CD14-positive monocyte (primary cell): ENCODE data around the gene OSBPL9. TPM values are rescaled to one million over a fixed set of nuclear protein-coding genes. Genes with fewer than 3 reads are reported as not detected.

Experiments used
- DNase-seq, 3 donors: peaks; one replicate each; pipeline ENCODE4 v3.0.0-alpha.2; 2011 to 2022
- H2AFZ ChIP-seq: 2 replicates; pipeline ENCODE4 v1.6.0; 2012; ENCODE audit warnings: mild to moderate bottlenecking, low read depth, low read length, inconsistent platforms; ENCODE audit not compliant: insufficient read depth, poor library complexity, severe bottlenecking
- H3K27ac ChIP-seq, 2 donors: 1 replicate in 1 of 2; 2 replicates in 1 of 2; pipeline ENCODE4 v1.5.1; 2012 to 2013; ENCODE audit warnings: low read length in 2 of 2, control low read depth in 1 of 2, inconsistent platforms in 1 of 2, low read depth in 1 of 2, mild to moderate bottlenecking in 1 of 2
- H3K27me3 ChIP-seq, 2 donors: one replicate each; pipeline versions ENCODE4 v1.6.0 to v1.6.1; 2011 to 2013; ENCODE audit warnings: low read length in 2 of 2; ENCODE audit not compliant: control insufficient read depth in 2 of 2, insufficient read depth in 2 of 2
- H3K36me3 ChIP-seq, 2 donors: replicated peaks in 1 of 2; 1 replicate in 1 of 2; 2 replicates in 1 of 2; pipeline versions ENCODE4 v1.5.1 to v1.6.1; 2012 to 2013; ENCODE audit warnings: low read length in 2 of 2, control low read depth in 1 of 2, inconsistent platforms in 1 of 2, mild to moderate bottlenecking in 1 of 2; ENCODE audit not compliant: insufficient read depth in 2 of 2, control insufficient read depth in 1 of 2
- H3K4me1 ChIP-seq, 2 donors: 1 replicate in 1 of 2; 2 replicates in 1 of 2; pipeline versions ENCODE4 v1.5.1 to v1.6.1; 2012 to 2013; ENCODE audit warnings: low read length in 2 of 2, control low read depth in 1 of 2, inconsistent platforms in 1 of 2, mild to moderate bottlenecking in 1 of 2, moderate library complexity in 1 of 2; ENCODE audit not compliant: insufficient read depth in 2 of 2, control insufficient read depth in 1 of 2
- H3K4me2 ChIP-seq: replicated peaks from 2 replicates; pipeline ENCODE3; 2012; ENCODE audit warnings: low read length, moderate library complexity, mild to moderate bottlenecking; ENCODE audit not compliant: poor library complexity, severe bottlenecking; ENCODE audit errors: extremely low read depth
- H3K4me3 ChIP-seq, 3 experiments: fragments of 200-600 bp in 1 of 3; sonication (generic) in 1 of 3; replicated peaks in 1 of 3; 1 replicate in 2 of 3; 2 replicates in 1 of 3; pipeline ENCODE4 v1.5.1; 2011 to 2013; ENCODE audit warnings: low read length in 3 of 3, mild to moderate bottlenecking in 3 of 3, control low read depth in 2 of 3, low read depth in 2 of 3, inconsistent platforms in 1 of 3, moderate library complexity in 1 of 3
- H3K79me2 ChIP-seq: 2 replicates; pipeline ENCODE4 v1.6.0; 2012; ENCODE audit warnings: mild to moderate bottlenecking, control low read depth, inconsistent platforms, low read length, moderate library complexity; ENCODE audit not compliant: insufficient read depth
- H3K9ac ChIP-seq: 2 replicates; pipeline ENCODE4 v1.6.0; 2017; ENCODE audit warnings: low read length, mild to moderate bottlenecking; ENCODE audit not compliant: insufficient read depth, poor library complexity, severe bottlenecking
- H3K9me3 ChIP-seq, 2 donors: replicated peaks in 1 of 2; 1 replicate in 1 of 2; 2 replicates in 1 of 2; pipeline versions ENCODE4 v1.5.1 to v1.6.1; 2012 to 2013; ENCODE audit warnings: low read length in 2 of 2, control low read depth in 1 of 2; ENCODE audit not compliant: control insufficient read depth in 1 of 2, insufficient read depth in 1 of 2
- H4K20me1 ChIP-seq: 2 replicates; pipeline ENCODE4 v1.6.0; 2012; ENCODE audit warnings: mild to moderate bottlenecking, low read length, control low read depth, moderate library complexity; ENCODE audit not compliant: insufficient read depth
- H3K27ac Mint-ChIP-seq, 7 donors: one replicate each; pipeline ENCODE4 v1.8.0; 2020; ENCODE audit warnings: mild to moderate bottlenecking in 7 of 7, mixed read lengths in 7 of 7, moderate library complexity in 6 of 7, inconsistent platforms in 2 of 7
- H3K27me3 Mint-ChIP-seq, 3 donors: one replicate each; pipeline ENCODE4 v1.8.0; 2021 to 2022; ENCODE audit warnings: low read depth in 3 of 3, mild to moderate bottlenecking in 3 of 3, mixed read lengths in 3 of 3, moderate library complexity in 3 of 3, inconsistent platforms in 1 of 3
- H3K36me3 Mint-ChIP-seq, 2 donors: one replicate each; pipeline ENCODE4 v1.8.0; 2020; ENCODE audit warnings: mixed read lengths in 2 of 2, inconsistent platforms in 1 of 2, mild to moderate bottlenecking in 1 of 2
- H3K4me1 Mint-ChIP-seq: one replicate; pipeline ENCODE4 v1.8.0; 2020; ENCODE audit warnings: mild to moderate bottlenecking, mixed read lengths
- H3K4me3 Mint-ChIP-seq, 2 donors: one replicate each; pipeline ENCODE4 v1.8.0; 2020; ENCODE audit warnings: mild to moderate bottlenecking in 2 of 2, mixed read lengths in 2 of 2, moderate library complexity in 1 of 2
- H3K9me3 Mint-ChIP-seq, 7 donors: one replicate each; pipeline ENCODE4 v1.8.0; 2020 to 2022; ENCODE audit warnings: mixed read lengths in 7 of 7, mild to moderate bottlenecking in 6 of 7, moderate library complexity in 6 of 7, inconsistent platforms in 2 of 7
- WGBS: methylation state at CpG from one replicate; pipeline ENCODE4 v1.1.5; 2013; ENCODE audit warnings: missing lambda C conversion rate; ENCODE audit not compliant: insufficient coverage; 5-methylcytosine and 5-hydroxymethylcytosine counted together
- intact Hi-C, 2 donors: fragments of 100-400 bp; cut with micrococcal nuclease; formaldehyde crosslinking; loops; one replicate each; pipeline versions ENCODE4 v1.15.0 to v1.15.1; 2023
- polyA plus RNA-seq, 3 donors: library from polyadenylated mRNA; depleted of rRNA in 1 of 3; unstranded in 2 of 3; stranded (reverse) in 1 of 3; fragments of 300-500 nt in 2 of 3; fragments of >200 nt in 1 of 3; fragmentation: Illumina TruSeq in 2 of 3; gene quantifications; 1 replicate in 2 of 3; 2 replicates in 1 of 3; pipeline ENCODE4 v1.2.3, GENCODE V29; 2012 to 2021
- TF ChIP-seq, protein P1 (sequence below): fragments of 200-600 bp; IDR thresholded peaks from one replicate; pipeline ENCODE4 v1.8.0; 2022; ENCODE audit warnings: antibody characterized with exemption, mild to moderate bottlenecking

Gene OSBPL9
- polyA plus RNA-seq, 3 donors = 22.2 to 41.4 (median 31.3) TPM

DNA sequence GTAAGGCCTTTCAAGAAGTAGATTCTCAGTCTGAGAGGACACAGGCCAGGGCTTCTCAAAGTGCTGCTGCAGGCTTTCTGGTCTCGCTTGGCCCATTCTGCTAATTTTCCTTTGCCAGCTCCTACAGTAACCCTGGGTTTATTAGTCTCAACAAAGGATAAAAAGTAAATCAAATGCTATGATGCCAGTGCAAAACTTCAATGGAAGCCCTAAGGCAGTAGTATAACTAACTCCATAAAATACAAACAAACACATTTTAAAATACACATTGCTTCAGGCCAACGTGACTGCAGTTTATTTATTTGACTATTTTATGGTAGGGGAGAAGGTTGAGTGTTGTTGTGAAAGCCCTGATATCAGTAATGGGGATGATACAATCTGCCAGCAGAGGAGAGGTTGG is 172.0 kb downstream of the OSBPL9 start:
- H3K27me3 Mint-ChIP-seq = peaks cover 0 to 2% (median 0%) of the 10 kb centered on the region in 3 donors
- no peak overlapping the region for H3K9ac ChIP-seq
- H3K9me3 ChIP-seq = no peaks in the 10 kb centered on the region
- no peak overlapping the region for H3K27ac ChIP-seq
- no peak overlapping the region for H3K4me3 ChIP-seq
- H2AFZ ChIP-seq = no peak overlapping the region
- no peaks in the 10 kb centered on the region for H3K79me2 ChIP-seq
- TF ChIP-seq, protein P1, sequence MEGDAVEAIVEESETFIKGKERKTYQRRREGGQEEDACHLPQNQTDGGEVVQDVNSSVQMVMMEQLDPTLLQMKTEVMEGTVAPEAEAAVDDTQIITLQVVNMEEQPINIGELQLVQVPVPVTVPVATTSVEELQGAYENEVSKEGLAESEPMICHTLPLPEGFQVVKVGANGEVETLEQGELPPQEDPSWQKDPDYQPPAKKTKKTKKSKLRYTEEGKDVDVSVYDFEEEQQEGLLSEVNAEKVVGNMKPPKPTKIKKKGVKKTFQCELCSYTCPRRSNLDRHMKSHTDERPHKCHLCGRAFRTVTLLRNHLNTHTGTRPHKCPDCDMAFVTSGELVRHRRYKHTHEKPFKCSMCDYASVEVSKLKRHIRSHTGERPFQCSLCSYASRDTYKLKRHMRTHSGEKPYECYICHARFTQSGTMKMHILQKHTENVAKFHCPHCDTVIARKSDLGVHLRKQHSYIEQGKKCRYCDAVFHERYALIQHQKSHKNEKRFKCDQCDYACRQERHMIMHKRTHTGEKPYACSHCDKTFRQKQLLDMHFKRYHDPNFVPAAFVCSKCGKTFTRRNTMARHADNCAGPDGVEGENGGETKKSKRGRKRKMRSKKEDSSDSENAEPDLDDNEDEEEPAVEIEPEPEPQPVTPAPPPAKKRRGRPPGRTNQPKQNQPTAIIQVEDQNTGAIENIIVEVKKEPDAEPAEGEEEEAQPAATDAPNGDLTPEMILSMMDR = no peak
- H3K27me3 ChIP-seq = no peaks in the 10 kb centered on the region
- H3K9me3 Mint-ChIP-seq = no peaks in the 10 kb centered on the region
- no peak overlapping the region for H3K4me3 Mint-ChIP-seq
- peaks cover 14% of the 10 kb centered on the region for H4K20me1 ChIP-seq
- H3K4me1 ChIP-seq = no peaks in the 10 kb centered on the region
- no peak overlapping the region for H3K4me2 ChIP-seq
- peaks cover 96 to 99% of the 10 kb centered on the region in 2 donors for H3K36me3 Mint-ChIP-seq
- intact Hi-C loops = no loop called here
- peak overlapping the region in 1 of 7 donors; percentile 54 for H3K27ac Mint-ChIP-seq
- WGBS = 100% methylated on average over 1 of the region's 2 CpGs
- DNase-seq = no peak
- peaks cover 99 to 100% of the 10 kb centered on the region in 2 donors for H3K36me3 ChIP-seq
- no peaks in the 10 kb centered on the region for H3K4me1 Mint-ChIP-seq

DNA sequence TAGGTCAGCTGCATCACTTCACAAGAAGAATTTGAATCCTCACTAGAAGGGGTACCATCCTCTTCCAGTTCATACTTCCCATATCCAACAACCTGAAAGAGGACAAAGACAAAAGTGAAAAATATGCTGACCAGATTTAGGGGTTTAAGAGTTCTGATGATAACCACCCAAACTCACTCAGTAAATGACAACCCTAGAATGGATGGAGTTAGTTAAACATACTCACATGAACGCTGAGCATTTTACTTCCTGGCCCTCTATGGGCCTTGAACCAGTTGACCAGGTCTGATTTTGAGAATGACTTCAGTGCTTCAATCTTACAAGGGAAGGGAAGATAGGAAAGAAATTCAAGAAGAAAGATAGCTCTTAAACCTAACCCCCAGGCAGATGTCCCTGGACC is 172.4 kb downstream of the OSBPL9 start:
- intact Hi-C loops = no loop called here
- peaks cover 14% of the 10 kb centered on the region for H4K20me1 ChIP-seq
- peak overlapping the region in 1 of 2 donors; percentile 6 for H3K27ac ChIP-seq
- H3K4me1 Mint-ChIP-seq = no peaks in the 10 kb centered on the region
- no peaks in the 10 kb centered on the region for H3K4me1 ChIP-seq
- H3K9ac ChIP-seq = no peak overlapping the region
- no peaks in the 10 kb centered on the region for H3K79me2 ChIP-seq
- DNase-seq = no peak
- peaks cover 99 to 100% of the 10 kb centered on the region in 2 donors for H3K36me3 ChIP-seq
- TF ChIP-seq, protein P1 = no peak
- H3K4me3 Mint-ChIP-seq = no peak overlapping the region
- peaks cover 0 to 2% (median 0%) of the 10 kb centered on the region in 3 donors for H3K27me3 Mint-ChIP-seq
- H3K9me3 Mint-ChIP-seq = no peaks in the 10 kb centered on the region
- no peaks in the 10 kb centered on the region for H3K27me3 ChIP-seq
- H3K4me3 ChIP-seq = no peak overlapping the region
- peaks cover 96 to 99% of the 10 kb centered on the region in 2 donors for H3K36me3 Mint-ChIP-seq
- no peaks in the 10 kb centered on the region for H3K9me3 ChIP-seq
- no CpG with 5 or more reads among the region's 1 CpG for WGBS
- no peak overlapping the region for H2AFZ ChIP-seq
- H3K4me2 ChIP-seq = no peak overlapping the region
- peak overlapping the region in 1 of 7 donors; percentile 54 for H3K27ac Mint-ChIP-seq
